Neural cell (in vitro differentiated cells): ENCODE results near the gene DOP1A.

ENCODE experiments used
- CTCF ChIP-seq: fragments of 450-650 bp; IDR thresholded peaks from 2 replicates; pipeline ENCODE4 v1.5.1; 2014; ENCODE audit warnings: antibody characterized with exemption, mild to moderate bottlenecking, moderate library complexity; ENCODE audit not compliant: poor library complexity, severe bottlenecking
- POLR2AphosphoS5 ChIP-seq: IDR thresholded peaks from 2 replicates; pipeline ENCODE4 v1.6.1; 2012

DNA sequence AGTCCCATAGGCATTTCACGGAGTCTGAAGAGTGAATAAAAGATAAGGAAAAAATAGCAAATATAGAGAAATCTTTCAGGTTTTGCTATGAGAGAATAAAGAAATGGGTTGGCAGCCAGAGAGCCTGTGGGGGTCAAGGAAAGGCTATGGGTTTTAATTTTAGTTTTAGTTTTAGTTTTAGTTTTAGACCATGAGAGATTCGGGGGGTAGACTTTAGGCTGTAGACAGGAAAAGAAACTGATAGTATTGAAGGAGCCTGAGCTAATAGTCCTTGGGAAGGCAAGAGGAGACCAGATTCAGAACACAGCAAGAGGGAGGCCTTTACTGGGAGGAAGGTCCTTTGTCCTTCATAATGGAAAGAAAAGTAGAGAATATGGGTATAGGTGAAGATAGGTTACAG lies 19.3 kb downstream of the DOP1A start:
- TF ChIP-seq POLR2AphosphoS5 = no peak
- no peak for TF ChIP-seq CTCF
